Keratinocyte (primary cell): ENCODE results near the gene SYNPR. TPM values are rescaled to one million over a fixed set of nuclear protein-coding genes. Genes with fewer than 3 reads are reported as not detected.

Experiments used
- DNase-seq: peaks from one replicate; pipeline ENCODE4 v3.0.0-alpha.2; 2011; ENCODE audit warnings: low read depth, missing footprints, low spot score
- FAIRE-seq: peaks from 2 replicates; lab custom pipeline; 2011; peaks lifted over from hg19 to GRCh38; lab: Jason Lieb, UNC
- H2AFZ ChIP-seq: 2 replicates; pipeline ENCODE4 v1.6.0; 2012; ENCODE audit warnings: low read length, control low read depth, inconsistent platforms; ENCODE audit not compliant: control insufficient read depth
- H3K27ac ChIP-seq: 2 replicates; pipeline ENCODE4 v1.5.1; 2011; ENCODE audit warnings: low read length; ENCODE audit not compliant: control insufficient read depth, insufficient read depth
- H3K27me3 ChIP-seq: 3 replicates; pipeline ENCODE4 v1.6.0; 2011; ENCODE audit warnings: low read length; ENCODE audit not compliant: control insufficient read depth, insufficient read depth; ENCODE audit errors: extremely low read depth
- H3K36me3 ChIP-seq, 2 experiments: 2 replicates in 1 of 2; 3 replicates in 1 of 2; pipeline ENCODE4 v1.5.1; 2011; ENCODE audit warnings: low read length in 2 of 2, mild to moderate bottlenecking in 1 of 2; ENCODE audit not compliant: control insufficient read depth in 2 of 2, insufficient read depth in 2 of 2; ENCODE audit errors: extremely low read depth in 1 of 2
- H3K4me1 ChIP-seq: 3 replicates; pipeline ENCODE4 v1.5.1; 2011; ENCODE audit warnings: low read length; ENCODE audit not compliant: control insufficient read depth, insufficient read depth; ENCODE audit errors: extremely low read depth
- H3K4me2 ChIP-seq: 3 replicates; pipeline ENCODE4 v1.6.0; 2011; ENCODE audit warnings: low read depth, low read length; ENCODE audit not compliant: control insufficient read depth, insufficient read depth; ENCODE audit errors: extremely low read depth
- H3K4me3 ChIP-seq, 3 experiments: fragments of 200-600 bp in 1 of 3; sonication (generic) in 1 of 3; 2 replicates in 2 of 3; 3 replicates in 1 of 3; pipeline ENCODE4 v1.5.1; 2011 to 2016; ENCODE audit warnings: low read length in 3 of 3, mild to moderate bottlenecking in 3 of 3, control low read depth in 2 of 3, inconsistent platforms in 1 of 3, low read depth in 1 of 3, mixed read lengths in 1 of 3, mixed run types in 1 of 3, moderate library complexity in 1 of 3; ENCODE audit not compliant: control insufficient read depth in 2 of 3, insufficient read depth in 2 of 3; ENCODE audit errors: extremely low read depth in 1 of 3
- H3K79me2 ChIP-seq: 2 replicates; pipeline ENCODE4 v1.6.0; 2012; ENCODE audit warnings: low read length; ENCODE audit not compliant: control insufficient read depth, insufficient read depth
- H3K9ac ChIP-seq: 3 replicates; pipeline ENCODE4 v1.6.0; 2011; ENCODE audit warnings: low read length; ENCODE audit not compliant: control insufficient read depth, insufficient read depth; ENCODE audit errors: extremely low read depth
- H3K9me1 ChIP-seq: 3 replicates; pipeline ENCODE4 v1.6.0; 2011; ENCODE audit warnings: low read length; ENCODE audit not compliant: control insufficient read depth, insufficient read depth; ENCODE audit errors: extremely low read depth
- H3K9me3 ChIP-seq: 2 replicates; pipeline ENCODE4 v1.5.1; 2012; ENCODE audit warnings: low read depth, low read length; ENCODE audit not compliant: control insufficient read depth
- H4K20me1 ChIP-seq: 3 replicates; pipeline ENCODE4 v1.6.0; 2011; ENCODE audit warnings: low read length; ENCODE audit not compliant: control insufficient read depth, insufficient read depth; ENCODE audit errors: extremely low read depth
- EZH2 ChIP-seq: IDR thresholded peaks from one replicate; pipeline ENCODE4 v1.6.1; 2012; ENCODE audit warnings: inconsistent platforms, mild to moderate bottlenecking, low read length, moderate library complexity
- dilution Hi-C: fragments of 300-500 bp; cut with MboI; formaldehyde crosslinking; loops from one replicate; pipeline ENCODE4 v1.7.0; 2020; ENCODE audit warnings: low sequenced_read_pairs; ENCODE audit not compliant: extremely low pct_ligation_motif_present
- polyA plus RNA-seq, 5 experiments: library from polyadenylated mRNA; depleted of rRNA in 3 of 5; stranded (reverse) in 3 of 5; stranded (forward) in 1 of 5; unstranded in 1 of 5; fragments of >200 nt; gene quantifications; 1 replicate in 1 of 5; 2 replicates in 3 of 5; 3 replicates in 1 of 5; pipeline versions ENCODE4 v1.2.1 to v1.2.3, GENCODE V29; 2011 to 2012; ENCODE audit warnings: missing spikeins in 2 of 5, low read depth in 1 of 5, low replicate concordance in 1 of 5
- TF ChIP-seq, protein P1 (sequence below), 3 experiments: IDR thresholded peaks in 1 of 3; conservative IDR thresholded peaks in 1 of 3; optimal IDR thresholded peaks in 1 of 3; 2 replicates in 2 of 3; 3 replicates in 1 of 3; pipeline versions ENCODE3 to v1.5.1; 2011; ENCODE audit warnings: low read length in 3 of 3, mild to moderate bottlenecking in 3 of 3, moderate library complexity in 2 of 3, control low read depth in 1 of 3, inconsistent platforms in 1 of 3; ENCODE audit not compliant: insufficient read depth in 2 of 3; ENCODE audit errors: extremely low read depth in 1 of 3

Gene SYNPR
- polyA plus RNA-seq, 1 donor (not counting 4 experiments of a cell fraction or from before 2014, with no cell fraction given): not detected

DNA sequence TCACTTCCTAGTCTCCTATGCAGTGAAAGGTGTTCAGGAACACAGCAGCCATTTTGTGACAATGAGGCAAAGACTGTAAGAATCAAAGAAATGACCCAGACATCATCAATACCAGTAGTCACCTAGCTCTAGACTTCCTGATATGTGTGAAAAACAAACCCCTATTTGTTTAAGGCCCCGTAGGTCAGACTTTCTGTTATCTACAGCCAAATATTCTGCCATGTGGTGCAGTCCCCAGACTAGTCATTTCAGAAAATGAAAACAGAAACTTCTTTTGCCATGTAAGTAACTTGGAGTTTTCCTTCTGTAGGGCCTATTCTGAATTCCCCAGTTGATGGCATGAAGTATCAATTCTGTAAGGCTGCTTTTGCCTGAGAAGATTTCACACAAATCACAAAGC, 192.6 kb downstream of the SYNPR start:
- DNase-seq: no peak
- Histone ChIP-seq H3K4me3 (no peak overlapping the region), H4K20me1 (no peaks in the 10 kb centered on the region), H3K9ac (no peak overlapping the region), H3K9me1 (no peaks in the 10 kb centered on the region), H3K27me3 (peaks cover 9% of the 10 kb centered on the region), H3K36me3 (no peaks in the 10 kb centered on the region), H3K27ac (no peak overlapping the region), H3K4me2 (no peak overlapping the region), H3K79me2 (no peaks in the 10 kb centered on the region), H2AFZ (no peak overlapping the region), H3K4me1 (no peaks in the 10 kb centered on the region), H3K9me3 (no peaks in the 10 kb centered on the region)
- no peak for FAIRE-seq
- dilution Hi-C loops: no loop called here
- TF ChIP-seq, protein P1, sequence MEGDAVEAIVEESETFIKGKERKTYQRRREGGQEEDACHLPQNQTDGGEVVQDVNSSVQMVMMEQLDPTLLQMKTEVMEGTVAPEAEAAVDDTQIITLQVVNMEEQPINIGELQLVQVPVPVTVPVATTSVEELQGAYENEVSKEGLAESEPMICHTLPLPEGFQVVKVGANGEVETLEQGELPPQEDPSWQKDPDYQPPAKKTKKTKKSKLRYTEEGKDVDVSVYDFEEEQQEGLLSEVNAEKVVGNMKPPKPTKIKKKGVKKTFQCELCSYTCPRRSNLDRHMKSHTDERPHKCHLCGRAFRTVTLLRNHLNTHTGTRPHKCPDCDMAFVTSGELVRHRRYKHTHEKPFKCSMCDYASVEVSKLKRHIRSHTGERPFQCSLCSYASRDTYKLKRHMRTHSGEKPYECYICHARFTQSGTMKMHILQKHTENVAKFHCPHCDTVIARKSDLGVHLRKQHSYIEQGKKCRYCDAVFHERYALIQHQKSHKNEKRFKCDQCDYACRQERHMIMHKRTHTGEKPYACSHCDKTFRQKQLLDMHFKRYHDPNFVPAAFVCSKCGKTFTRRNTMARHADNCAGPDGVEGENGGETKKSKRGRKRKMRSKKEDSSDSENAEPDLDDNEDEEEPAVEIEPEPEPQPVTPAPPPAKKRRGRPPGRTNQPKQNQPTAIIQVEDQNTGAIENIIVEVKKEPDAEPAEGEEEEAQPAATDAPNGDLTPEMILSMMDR (optimal IDR thresholded peaks at IDR 0.05 in 1 of 3, IDR thresholded peaks at IDR 0.05 in 1 of 3, conservative IDR thresholded peaks at IDR 0.05 in 1 of 3; ENCODE audit: extremely low read depth in 1 of 3, insufficient read depth in 2 of 3, low read length in 3 of 3): no peak
- no peak for TF ChIP-seq EZH2

DNA sequence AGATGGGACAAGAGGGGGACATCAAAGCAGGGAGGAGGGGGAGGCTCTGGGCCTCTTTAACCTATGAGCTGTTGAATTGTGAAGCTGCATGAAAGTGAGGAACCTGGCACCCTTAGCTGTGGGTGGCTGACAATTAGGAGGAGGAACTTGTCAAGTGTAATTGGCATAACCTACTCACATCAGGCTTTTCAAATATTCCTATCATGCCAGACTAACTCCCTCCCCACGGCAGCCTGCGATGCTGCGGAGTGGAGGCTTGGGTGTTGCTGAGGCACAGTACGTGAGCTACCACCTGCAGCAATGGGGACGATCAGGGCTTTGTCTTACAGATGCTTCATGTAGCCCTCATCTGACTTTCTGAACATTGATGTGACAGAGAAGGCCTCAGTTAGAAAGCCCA, 193.7 kb downstream of the SYNPR start:
- Histone ChIP-seq H3K4me1 (no peaks in the 10 kb centered on the region), H3K27ac (no peak overlapping the region), H3K79me2 (no peaks in the 10 kb centered on the region), H3K4me2 (no peak overlapping the region), H3K9me3 (no peaks in the 10 kb centered on the region), H3K27me3 (peaks cover 9% of the 10 kb centered on the region), H4K20me1 (no peaks in the 10 kb centered on the region), H3K4me3 (no peak overlapping the region), H2AFZ (no peak overlapping the region), H3K9ac (no peak overlapping the region), H3K36me3 (no peaks in the 10 kb centered on the region), H3K9me1 (no peaks in the 10 kb centered on the region)
- DNase-seq: no peak
- dilution Hi-C loops: no loop called here
- TF ChIP-seq, protein P1 (optimal IDR thresholded peaks at IDR 0.05 in 1 of 3, IDR thresholded peaks at IDR 0.05 in 1 of 3, conservative IDR thresholded peaks at IDR 0.05 in 1 of 3; ENCODE audit: extremely low read depth in 1 of 3, insufficient read depth in 2 of 3, low read length in 3 of 3): no peak
- TF ChIP-seq EZH2: no peak
- no peak for FAIRE-seq
